Measurements from ENCODE around the gene MYO1D.
"Not testable (repeated sequence)": the region's sequence is repeated elsewhere in the genome, so short reads cannot be mapped to it uniquely, and the experiment has no call there.

The MYO1D gene

DNA sequence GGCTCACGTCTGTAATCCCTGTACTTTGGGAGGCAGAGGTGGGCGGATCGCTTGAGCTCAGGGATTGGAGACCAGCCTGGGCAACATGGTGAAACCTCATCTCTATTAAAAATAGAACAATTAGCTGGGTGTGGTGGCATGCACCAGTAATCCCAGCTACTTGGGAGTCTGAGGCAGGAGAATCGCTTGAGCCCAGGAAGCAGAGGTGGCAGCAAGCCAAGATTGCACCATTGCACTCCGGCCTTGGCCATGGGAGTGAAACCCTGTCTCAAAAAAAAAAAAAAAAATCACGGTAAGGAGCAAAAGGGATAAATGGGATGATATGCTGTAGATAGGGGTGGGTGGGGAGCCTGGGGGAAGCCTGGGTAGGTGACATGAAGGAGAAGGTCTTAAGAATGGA lies 30.7 kb upstream of the MYO1D start:
- Mint-ChIP-seq H3K27ac (no peak overlapping the region), H3K4me3 (no peak overlapping the region), H3K27me3 (peaks cover 16% of the 10 kb centered on the region), H3K9me3 (ENCODE audit: low read depth) (no peaks in the 10 kb centered on the region), H3K36me3 (no peaks in the 10 kb centered on the region), H3K4me1 (ENCODE audit: low read depth) (peaks cover 6% of the 10 kb centered on the region)

DNA sequence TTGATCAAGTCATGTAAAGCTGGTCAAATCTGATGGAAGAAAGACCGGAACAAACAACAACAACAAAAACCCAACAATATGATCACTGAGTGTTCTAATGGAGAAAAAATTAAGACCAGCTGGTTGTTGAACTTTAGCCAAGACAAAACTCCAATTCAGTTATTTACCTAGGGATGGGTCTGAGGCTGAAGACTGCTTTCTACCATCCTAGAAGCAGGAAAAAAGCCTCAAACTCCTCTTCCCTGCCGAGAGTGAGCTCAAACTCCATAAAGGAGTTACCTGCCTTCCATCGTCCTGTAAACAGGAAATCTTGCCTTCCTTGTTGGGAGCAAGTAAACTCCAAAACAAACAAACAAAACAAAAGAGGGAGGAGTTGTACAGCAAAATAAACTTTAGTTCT lies 28.0 kb upstream of the MYO1D start:
- Mint-ChIP-seq H3K27me3 (peaks cover 16% of the 10 kb centered on the region), H3K4me3 (no peak overlapping the region), H3K36me3 (no peaks in the 10 kb centered on the region), H3K27ac (no peak overlapping the region), H3K4me1 (ENCODE audit: low read depth) (peaks cover 6% of the 10 kb centered on the region), H3K9me3 (ENCODE audit: low read depth) (no peaks in the 10 kb centered on the region)

DNA sequence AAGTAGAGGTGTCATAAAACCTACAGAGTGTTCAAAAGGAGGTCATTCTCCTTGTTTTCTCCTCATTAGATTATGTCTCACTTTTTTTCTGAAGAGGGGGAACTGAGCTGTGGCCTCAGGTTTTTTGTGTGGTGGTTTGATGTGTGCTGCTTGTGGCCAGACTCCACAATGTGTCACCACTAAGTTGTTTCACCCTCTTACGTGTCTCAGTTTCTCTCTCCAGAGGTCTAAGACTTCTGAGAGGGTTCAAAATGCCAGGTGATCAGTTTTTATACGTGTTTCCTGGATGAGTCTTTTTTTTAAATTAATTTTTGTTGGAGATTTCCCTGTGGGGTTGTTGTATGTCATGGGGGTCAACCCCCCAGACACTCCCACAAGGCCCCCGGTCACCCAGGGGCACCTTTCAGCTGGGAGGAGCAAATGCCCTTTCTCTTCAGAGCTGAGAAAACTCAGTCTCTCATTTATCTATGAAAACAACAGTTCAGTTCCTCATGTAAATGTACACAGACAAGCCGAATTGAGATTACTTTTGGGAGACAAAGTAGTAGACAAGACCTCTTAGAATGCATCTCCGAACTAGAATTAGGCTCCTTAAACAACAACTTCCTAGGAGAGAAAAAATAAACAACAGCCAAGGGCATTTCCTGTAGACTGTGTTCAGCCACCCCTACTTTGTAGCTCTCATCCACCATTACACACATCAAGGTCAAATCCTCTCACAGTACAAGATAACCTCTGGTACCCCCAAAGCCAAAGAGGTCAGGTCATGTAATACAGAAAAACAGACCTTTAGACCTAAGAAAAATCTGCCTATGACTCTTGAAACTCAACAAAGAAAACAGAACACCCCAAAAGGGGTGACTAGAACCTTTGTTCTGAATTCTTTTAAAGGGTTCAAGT lies 27.1 kb upstream of the MYO1D start:
- Mint-ChIP-seq H3K27me3 (peaks cover 16% of the 10 kb centered on the region), H3K27ac (no peak overlapping the region), H3K4me1 (ENCODE audit: low read depth) (peaks cover 6% of the 10 kb centered on the region), H3K9me3 (ENCODE audit: low read depth) (no peaks in the 10 kb centered on the region), H3K4me3 (no peak overlapping the region), H3K36me3 (no peaks in the 10 kb centered on the region)

DNA sequence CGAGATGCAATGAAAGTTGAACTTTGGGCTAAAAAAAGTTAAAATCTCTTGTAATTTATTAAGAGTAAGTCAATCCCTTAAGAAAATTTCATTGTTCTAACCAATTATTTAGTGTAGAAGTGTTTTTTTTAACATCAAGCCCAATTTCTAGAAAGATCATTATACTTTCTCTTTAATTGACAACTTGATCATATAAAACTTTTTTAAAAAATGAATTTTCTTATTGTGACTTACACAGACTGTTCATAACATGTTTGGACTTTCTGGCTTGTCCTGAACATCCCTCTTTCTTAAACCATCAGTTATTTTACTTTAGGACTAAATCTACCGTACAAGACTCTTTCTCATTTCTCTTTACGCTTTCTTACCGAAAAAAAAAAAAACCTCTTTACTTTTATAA lies 24.8 kb upstream of the MYO1D start:
- no peaks in the 10 kb centered on the region for H3K9me3 Mint-ChIP-seq (ENCODE audit: low read depth)
- peaks cover 6% of the 10 kb centered on the region for H3K4me1 Mint-ChIP-seq (ENCODE audit: low read depth)
- peaks cover 23% of the 10 kb centered on the region for H3K27me3 Mint-ChIP-seq
- H3K27ac Mint-ChIP-seq: no peak overlapping the region
- H3K36me3 Mint-ChIP-seq: no peaks in the 10 kb centered on the region
- H3K4me3 Mint-ChIP-seq: no peak overlapping the region

DNA sequence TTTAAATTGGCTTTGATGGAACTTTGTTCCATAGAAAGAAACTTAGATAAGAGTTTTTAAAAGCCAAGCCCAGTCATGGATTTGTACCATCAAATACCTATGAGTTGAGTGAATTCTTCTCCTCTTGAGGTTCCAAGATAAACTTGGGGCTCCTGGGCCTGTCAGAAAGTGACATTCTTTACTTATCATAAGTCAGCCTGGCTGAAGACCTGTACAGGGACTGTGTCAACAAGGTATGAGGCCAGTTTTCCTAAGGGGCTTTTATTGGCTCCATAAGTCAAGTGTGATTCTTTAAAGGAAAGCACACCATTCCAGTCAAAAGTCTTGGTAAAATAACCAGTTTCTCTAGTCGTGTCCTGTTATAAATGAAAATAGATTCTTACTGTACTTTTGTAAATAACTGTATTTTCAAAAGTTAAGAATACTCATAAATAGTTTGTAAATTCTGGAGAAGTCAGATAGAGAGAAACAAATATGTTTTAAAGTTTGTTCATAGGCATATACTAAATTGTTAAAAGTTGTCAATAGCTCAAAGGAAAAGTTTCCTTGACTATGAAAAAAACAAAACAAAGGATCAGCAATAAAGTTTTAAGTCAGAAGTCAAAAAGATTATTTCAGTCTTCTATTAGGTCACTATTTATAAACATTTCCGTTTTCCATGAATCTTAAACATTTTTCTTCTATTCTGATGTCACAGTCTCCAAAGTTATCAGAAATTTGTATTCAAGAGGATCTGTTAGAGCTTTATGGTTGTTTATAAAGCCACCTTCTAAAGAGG lies 22.5 kb upstream of the MYO1D start:
- Mint-ChIP-seq H3K27me3 (peaks cover 12% of the 10 kb centered on the region), H3K27ac (no peak overlapping the region), H3K4me1 (ENCODE audit: low read depth) (peaks cover 6% of the 10 kb centered on the region), H3K36me3 (no peaks in the 10 kb centered on the region), H3K9me3 (ENCODE audit: low read depth) (no peaks in the 10 kb centered on the region), H3K4me3 (no peak overlapping the region)

DNA sequence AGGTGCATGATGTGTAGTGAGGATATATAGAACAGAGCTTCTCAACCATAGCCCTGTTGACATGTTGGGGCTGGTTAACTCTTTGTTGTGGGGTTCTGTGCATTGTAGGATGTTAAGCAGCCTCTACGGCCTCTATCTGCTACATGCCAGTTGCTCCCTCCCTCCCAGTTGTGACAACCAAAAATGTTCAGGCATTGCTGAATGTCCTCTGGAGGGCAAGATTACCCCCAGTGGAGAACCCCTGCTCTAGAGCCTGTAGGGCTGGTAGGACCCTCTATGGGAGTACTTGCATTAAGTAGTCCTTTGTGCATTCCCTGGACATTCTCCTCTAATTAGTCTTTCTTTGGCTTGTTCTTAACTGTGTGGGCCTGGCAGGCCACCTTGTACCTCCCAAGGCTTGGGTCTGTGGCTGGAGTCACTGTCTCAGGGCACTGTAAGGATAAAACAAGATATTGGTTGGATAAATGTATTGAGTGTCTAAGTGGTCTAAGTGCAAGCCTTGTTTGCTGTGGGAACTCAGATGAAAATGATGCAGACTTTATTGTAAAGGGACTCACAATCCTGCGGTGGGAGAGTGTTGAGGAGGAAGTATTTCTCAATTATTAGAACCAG lies 19.8 kb upstream of the MYO1D start:
- Mint-ChIP-seq H3K4me1 (ENCODE audit: low read depth) (no peaks in the 10 kb centered on the region), H3K9me3 (ENCODE audit: low read depth) (no peaks in the 10 kb centered on the region), H3K27me3 (peaks cover 7% of the 10 kb centered on the region), H3K27ac (no peak overlapping the region), H3K36me3 (no peaks in the 10 kb centered on the region), H3K4me3 (no peak overlapping the region)

DNA sequence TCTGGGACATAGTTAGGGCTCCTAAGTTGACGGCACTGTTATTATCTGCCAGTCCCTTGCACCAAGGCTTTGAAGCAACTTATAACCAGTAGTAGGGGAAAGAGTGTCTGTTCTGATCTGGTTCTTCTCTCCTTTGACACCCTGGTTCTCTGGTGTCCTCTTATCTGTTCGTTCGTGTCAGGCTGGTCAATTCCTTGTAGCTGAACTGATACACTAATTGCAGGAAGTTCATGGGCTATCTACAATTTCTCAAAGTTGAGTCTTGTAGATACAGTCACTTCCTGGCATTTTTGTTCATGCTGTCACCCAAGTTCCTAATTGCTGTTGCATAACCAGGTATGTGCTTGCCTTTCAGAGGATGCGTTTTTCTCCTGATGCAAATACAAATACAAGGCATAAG lies 17.3 kb upstream of the MYO1D start:
- Mint-ChIP-seq H3K27ac (no peak overlapping the region), H3K27me3 (peaks cover 7% of the 10 kb centered on the region), H3K4me3 (no peak overlapping the region), H3K36me3 (no peaks in the 10 kb centered on the region), H3K9me3 (ENCODE audit: low read depth) (no peaks in the 10 kb centered on the region), H3K4me1 (ENCODE audit: low read depth) (no peaks in the 10 kb centered on the region)

DNA sequence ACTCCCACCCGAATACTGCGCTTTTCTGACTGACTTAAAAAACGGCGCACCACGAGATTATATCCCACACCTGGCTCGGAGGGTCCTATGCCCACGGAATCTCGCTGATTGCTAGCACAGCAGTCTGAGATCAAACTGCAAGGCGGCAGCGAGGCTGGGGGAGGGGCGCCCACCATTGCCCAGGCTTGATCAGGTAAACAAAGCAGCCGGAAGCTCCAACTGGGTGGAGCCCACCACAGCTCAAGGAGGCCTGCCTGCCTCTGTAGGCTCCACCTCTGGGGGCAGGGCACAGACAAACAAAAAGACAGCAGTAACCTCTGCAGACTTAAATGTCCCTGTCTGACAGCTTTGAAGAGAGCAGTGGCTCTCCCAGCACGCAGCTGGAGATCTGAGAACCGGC lies 10.5 kb upstream of the MYO1D start:
- H3K27me3 Mint-ChIP-seq: peaks cover 13% of the 10 kb centered on the region
- H3K36me3 Mint-ChIP-seq; H3K27ac Mint-ChIP-seq; H3K4me1 Mint-ChIP-seq (ENCODE audit: low read depth); H3K9me3 Mint-ChIP-seq (ENCODE audit: low read depth); H3K4me3 Mint-ChIP-seq: not testable (repeated sequence)

DNA sequence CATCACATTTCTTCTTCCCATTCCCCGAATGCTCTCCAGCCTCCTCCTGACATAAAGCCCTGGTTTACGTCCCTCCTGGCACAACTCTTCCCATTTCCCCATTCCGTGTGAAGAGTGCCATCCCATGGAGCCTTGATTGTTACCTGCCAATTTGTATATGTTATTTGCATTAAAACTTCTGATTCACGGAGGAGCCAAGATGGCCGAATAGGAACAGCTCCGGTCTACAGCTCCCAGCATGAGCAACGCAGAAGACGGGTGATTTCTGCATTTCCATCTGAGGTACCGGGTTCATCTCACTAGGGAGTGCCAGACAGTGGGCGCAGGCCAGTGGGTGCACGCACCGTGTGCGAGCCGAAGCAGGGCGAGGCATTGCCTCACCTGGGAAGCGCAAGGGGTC lies 10.0 kb upstream of the MYO1D start:
- H3K36me3 Mint-ChIP-seq; H3K4me3 Mint-ChIP-seq; H3K27ac Mint-ChIP-seq; H3K9me3 Mint-ChIP-seq (ENCODE audit: low read depth); H3K4me1 Mint-ChIP-seq (ENCODE audit: low read depth): not testable (repeated sequence)
- H3K27me3 Mint-ChIP-seq: peaks cover 13% of the 10 kb centered on the region

DNA sequence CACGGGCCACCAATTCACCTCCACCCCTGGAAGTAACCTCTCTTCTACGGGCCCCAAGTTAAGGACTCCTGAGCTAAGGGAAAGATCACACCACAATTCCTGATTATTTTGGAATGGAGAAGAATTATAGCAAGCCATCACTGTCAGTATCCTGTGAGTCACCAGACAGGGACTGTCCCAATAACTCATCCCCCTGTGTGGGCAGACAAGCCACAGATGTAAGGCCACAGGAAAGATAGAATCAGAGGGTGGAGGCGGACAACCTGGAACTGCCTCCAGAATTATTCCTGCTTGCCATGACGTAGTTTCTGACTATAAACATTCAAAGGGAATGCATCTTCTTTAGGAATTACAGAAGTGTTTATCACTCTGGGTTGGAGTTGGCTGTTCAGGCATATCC lies 5.8 kb upstream of the MYO1D start:
- H3K27me3 Mint-ChIP-seq: peaks cover 13% of the 10 kb centered on the region
- no peak overlapping the region for H3K27ac Mint-ChIP-seq
- H3K4me3 Mint-ChIP-seq: no peak overlapping the region
- peaks cover 2% of the 10 kb centered on the region for H3K36me3 Mint-ChIP-seq
- no peaks in the 10 kb centered on the region for H3K9me3 Mint-ChIP-seq (ENCODE audit: low read depth)
- H3K4me1 Mint-ChIP-seq (ENCODE audit: low read depth): peaks cover under 1% of the 10 kb centered on the region

DNA sequence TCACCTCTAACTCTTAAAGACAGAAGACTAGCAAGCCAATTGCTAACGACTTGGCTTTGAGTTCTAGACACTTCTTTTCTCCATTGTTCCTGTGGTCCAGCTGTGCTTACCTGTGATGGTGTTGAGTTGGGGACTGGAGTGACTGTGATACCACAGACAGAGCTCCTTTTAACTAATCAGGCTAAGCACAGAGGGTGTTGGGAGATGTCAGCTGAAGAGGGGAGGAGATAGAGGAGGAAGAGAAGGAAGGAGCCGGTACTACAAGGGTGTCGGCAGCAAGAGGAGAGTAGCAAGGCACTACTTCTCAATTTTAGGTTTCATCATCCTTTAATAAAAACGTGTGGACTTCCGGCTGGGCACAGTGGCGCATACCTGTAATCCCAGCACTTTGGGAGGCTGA lies 5.1 kb upstream of the MYO1D start:
- peaks cover 2% of the 10 kb centered on the region for H3K36me3 Mint-ChIP-seq
- H3K4me1 Mint-ChIP-seq (ENCODE audit: low read depth): peaks cover 5% of the 10 kb centered on the region
- no peaks in the 10 kb centered on the region for H3K9me3 Mint-ChIP-seq (ENCODE audit: low read depth)
- H3K27ac Mint-ChIP-seq: no peak overlapping the region
- H3K4me3 Mint-ChIP-seq: no peak overlapping the region
- H3K27me3 Mint-ChIP-seq: peaks cover 13% of the 10 kb centered on the region

DNA sequence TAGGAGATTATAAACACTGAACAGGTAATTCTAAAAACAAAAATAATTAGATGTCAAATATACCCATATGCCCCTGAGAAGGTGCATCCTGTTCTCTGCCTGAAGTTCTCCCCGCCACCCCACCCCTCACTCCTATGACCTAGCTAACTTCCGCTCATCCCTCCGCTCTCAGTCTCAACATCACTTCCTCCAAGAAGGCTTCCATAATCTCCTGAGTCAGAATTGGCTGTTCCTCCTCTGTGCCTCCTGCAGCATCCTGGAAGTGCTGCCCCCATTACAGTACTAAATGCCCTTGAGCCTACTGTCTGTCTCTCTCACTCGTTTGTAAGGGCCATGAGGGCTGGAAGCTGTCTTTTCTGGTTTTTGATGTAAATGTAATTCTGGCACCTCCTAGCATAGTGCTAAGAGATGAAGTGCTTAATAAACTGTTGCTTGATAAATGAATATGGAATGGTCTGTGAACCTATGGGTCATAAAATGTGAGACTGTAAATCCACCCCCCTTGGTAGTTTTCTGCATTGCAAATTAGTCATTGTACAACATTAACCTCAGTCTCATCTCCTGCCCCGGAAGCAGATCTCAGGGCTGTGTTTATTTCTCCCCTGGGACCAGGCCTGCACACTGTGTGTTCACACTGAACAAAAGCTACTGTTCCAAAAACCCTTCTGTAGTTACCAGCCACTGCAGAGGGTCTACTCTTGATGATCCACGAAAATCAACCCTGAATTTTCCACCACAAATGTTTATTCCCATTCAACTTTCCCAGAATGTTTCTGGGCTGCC lies 3.9 kb upstream of the MYO1D start:
- peaks cover 2% of the 10 kb centered on the region for H3K36me3 Mint-ChIP-seq
- H3K27ac Mint-ChIP-seq: no peak overlapping the region
- peaks cover 8% of the 10 kb centered on the region for H3K4me1 Mint-ChIP-seq (ENCODE audit: low read depth)
- peaks cover 10% of the 10 kb centered on the region for H3K27me3 Mint-ChIP-seq
- H3K9me3 Mint-ChIP-seq (ENCODE audit: low read depth): no peaks in the 10 kb centered on the region
- H3K4me3 Mint-ChIP-seq: no peak overlapping the region

DNA sequence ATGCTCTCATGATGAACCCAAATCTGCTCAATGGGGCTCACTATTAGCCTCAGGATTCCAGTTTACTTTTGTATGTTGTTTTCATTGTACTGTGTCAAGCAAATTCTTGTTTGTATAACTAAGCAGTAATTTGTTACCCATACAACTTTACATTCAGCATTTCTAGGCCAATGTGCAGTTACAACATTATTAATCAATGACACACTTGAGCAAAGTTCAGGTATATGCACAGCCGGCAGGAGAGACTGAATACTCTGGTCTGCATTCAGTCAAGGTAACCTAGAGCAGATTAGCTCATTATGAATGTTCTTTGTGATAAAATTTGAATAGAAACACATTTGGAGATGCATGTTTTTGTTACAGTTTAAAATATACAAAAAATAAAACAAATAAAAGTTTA lies 2.2 kb upstream of the MYO1D start:
- no peak overlapping the region for H3K27ac Mint-ChIP-seq
- peaks cover 2% of the 10 kb centered on the region for H3K36me3 Mint-ChIP-seq
- H3K27me3 Mint-ChIP-seq: peaks cover 7% of the 10 kb centered on the region
- peaks cover 13% of the 10 kb centered on the region for H3K4me1 Mint-ChIP-seq (ENCODE audit: low read depth)
- no peak overlapping the region for H3K4me3 Mint-ChIP-seq
- H3K9me3 Mint-ChIP-seq (ENCODE audit: low read depth): no peaks in the 10 kb centered on the region

DNA sequence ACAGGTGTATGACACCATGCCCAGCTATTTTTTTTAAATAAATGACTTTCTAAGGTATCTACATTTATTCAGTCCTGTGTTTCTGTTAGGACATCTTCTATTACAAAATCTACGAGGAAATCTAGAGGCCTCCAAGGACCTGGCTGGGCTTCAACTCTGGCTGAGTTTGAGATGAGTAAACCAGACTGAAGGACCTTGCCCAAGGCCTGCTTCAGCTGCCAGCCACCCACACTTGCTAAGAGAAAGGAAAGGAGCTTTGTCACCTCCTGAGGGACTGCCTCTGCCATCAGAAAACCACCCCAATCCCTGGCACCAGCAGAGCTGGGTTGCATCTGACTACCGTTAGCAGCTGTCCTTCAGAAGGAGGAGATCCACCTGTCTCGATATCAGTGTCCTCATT lies 1.3 kb upstream of the MYO1D start:
- peaks cover 4% of the 10 kb centered on the region for H3K27me3 Mint-ChIP-seq
- peaks cover 13% of the 10 kb centered on the region for H3K4me1 Mint-ChIP-seq (ENCODE audit: low read depth)
- H3K4me3 Mint-ChIP-seq: no peak overlapping the region
- peaks cover 2% of the 10 kb centered on the region for H3K36me3 Mint-ChIP-seq
- H3K9me3 Mint-ChIP-seq (ENCODE audit: low read depth): no peaks in the 10 kb centered on the region
- no peak overlapping the region for H3K27ac Mint-ChIP-seq

All from activated naive CD8-positive, alpha-beta T cell (primary cell).